Prostate gland (tissue), 1 donor: Measurements from ENCODE around the gene CELF6.

Experiments
- POLR2A ChIP-seq: fragments of 450-650 bp; IDR thresholded peaks from one replicate; pipeline ENCODE4 v1.6.1; 2016; ENCODE audit warnings: antibody characterized with exemption, mild to moderate bottlenecking
- POLR2AphosphoS5 ChIP-seq: sonication (generic); formaldehyde crosslinking; IDR thresholded peaks from one replicate; pipeline ENCODE4 v1.6.1; 2017; ENCODE audit warnings: antibody characterized with exemption

GRCh38 chr15:72285402-72285801, 34.6 kb downstream of the CELF6 start:
- TF ChIP-seq POLR2AphosphoS5 (no peak), POLR2A (no peak)
